ENCODE data around the gene SYCP2.

- no peak for TF ChIP-seq CTCF (IDR thresholded peaks at IDR 0.05)
- no peak for TF ChIP-seq POLR2A (IDR thresholded peaks at IDR 0.05)
Observed at GRCh38 chr20:59817406-59817805, 116.0 kb downstream of the SYCP2 start.
